Esophagus squamous epithelium (tissue), 5 donors: ENCODE data around the gene NDRG4. TPM values are rescaled to one million over a fixed set of nuclear protein-coding genes. Genes with fewer than 3 reads are reported as not detected.

Experiments
- DNase-seq: peaks from one replicate; lab custom pipeline; 2025; lab: John Stamatoyannopoulos, UW
- H3K27ac ChIP-seq, 4 donors: fragments of 200-600 bp; sonication (generic); one replicate each; pipeline ENCODE4 v1.5.1; 2016 to 2019; ENCODE audit warnings: mild to moderate bottlenecking in 1 of 4
- H3K27me3 ChIP-seq, 4 donors: fragments of 200-600 bp; sonication (generic); 1 replicate in 3 of 4; 2 replicates in 1 of 4; pipeline versions ENCODE4 v1.5.1 to v1.6.0; 2017 to 2021; ENCODE audit warnings: antibody characterized with exemption in 1 of 4
- H3K36me3 ChIP-seq, 3 donors: fragments of 200-600 bp; sonication (generic); one replicate each; pipeline ENCODE4 v1.5.1; 2016 to 2019
- H3K4me1 ChIP-seq, 3 donors: fragments of 200-600 bp; sonication (generic); one replicate each; pipeline ENCODE4 v1.5.1; 2017 to 2019
- H3K4me3 ChIP-seq, 4 donors: fragments of 200-600 bp; sonication (generic); 1 replicate in 3 of 4; 2 replicates in 1 of 4; pipeline ENCODE4 v1.5.1; 2016 to 2019; ENCODE audit warnings: mild to moderate bottlenecking in 2 of 4, moderate library complexity in 1 of 4
- H3K9me3 ChIP-seq, 3 donors: fragments of 200-600 bp; sonication (generic); one replicate each; pipeline ENCODE4 v1.5.1; 2016 to 2019
- POLR2A ChIP-seq, 4 donors: fragments of 450-650 bp; IDR thresholded peaks; one replicate each; pipeline ENCODE4 v1.6.1; 2017; ENCODE audit warnings: antibody characterized with exemption in 4 of 4, mild to moderate bottlenecking in 4 of 4, moderate library complexity in 3 of 4
- WGBS, 2 donors: methylation state at CpG; one replicate each; pipeline ENCODE4 v1.1.5; 2018; 5-methylcytosine and 5-hydroxymethylcytosine counted together
- intact Hi-C: fragments of 100-400 bp; cut with DNase I; formaldehyde crosslinking; loops from one replicate; pipeline ENCODE4 v1.15.0; 2022
- total RNA-seq, 4 donors: library from RNA; depleted of rRNA; stranded (reverse); fragments of >200 nt; gene quantifications; one replicate each; pipeline ENCODE4 v1.1.0, GENCODE V29; 2016
- TF ChIP-seq, protein P1 (sequence below), 6 experiments: fragments of 450-650 bp in 4 of 6; fragments of 200-600 bp in 2 of 6; sonication (generic) in 2 of 6; IDR thresholded peaks; one replicate each; pipeline ENCODE4 v1.5.1; 2016 to 2019; ENCODE audit warnings: antibody characterized with exemption in 6 of 6, mild to moderate bottlenecking in 4 of 6, moderate library complexity in 4 of 6
- donor health status: DM: yes; HTN: yes; CAD: no.

Gene NDRG4
- total RNA-seq, 4 donors from 2014 or later: 19.9 to 62.1 (median 27.8) TPM

DNA sequence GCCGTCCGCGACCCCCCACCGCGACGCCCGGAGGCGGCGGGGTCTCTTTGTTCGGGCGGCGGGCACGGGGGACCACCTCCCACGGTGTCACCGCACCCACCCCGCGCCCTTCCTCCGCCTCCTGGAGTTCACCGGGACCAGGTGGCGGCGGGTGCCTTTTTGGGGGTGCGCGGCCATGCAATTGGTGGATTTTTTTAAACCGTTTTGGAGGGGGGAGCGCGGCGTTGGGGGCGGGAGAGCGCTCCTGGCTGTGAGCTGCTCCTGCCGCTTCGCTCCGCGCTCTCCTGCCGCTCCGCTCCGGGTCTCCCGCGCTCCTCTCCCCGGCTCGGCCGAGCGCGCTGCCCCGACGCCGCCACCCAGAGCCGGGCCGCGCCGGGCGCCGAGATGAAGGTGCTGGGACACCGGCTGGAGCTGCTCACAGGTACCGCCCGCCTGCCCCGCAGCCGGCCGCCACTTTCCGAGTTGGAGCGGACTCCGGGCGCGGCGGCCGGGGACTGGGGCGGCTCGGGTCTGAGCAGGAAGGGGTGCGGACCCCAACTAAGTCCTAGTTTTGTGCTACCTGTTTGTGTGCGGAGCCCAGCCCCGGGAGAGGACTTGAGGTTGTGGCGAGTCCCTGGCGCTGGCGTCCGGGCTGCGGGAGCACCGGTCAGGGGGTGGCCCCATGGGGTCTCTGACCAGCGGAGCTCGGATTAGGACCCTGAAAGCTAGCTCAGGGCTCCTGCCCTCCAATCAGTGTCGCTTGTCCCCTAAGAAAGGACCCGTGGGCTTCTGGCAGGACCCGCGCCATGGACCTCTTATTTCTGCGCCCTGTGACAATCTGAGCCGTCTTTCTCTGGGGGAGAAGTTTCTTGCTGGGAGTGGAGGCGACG is 35.7 kb upstream of the NDRG4 start:
- 0 to 6% methylated on average over 2 to 6 of the region's 86 CpGs for WGBS, 2 donors
- Histone ChIP-seq H3K4me3 (peak overlapping the region; percentile 50 to 70 (median 63)), H3K36me3 (no peaks in the 10 kb centered on the region), H3K9me3 (no peaks in the 10 kb centered on the region), H3K4me1 (peaks cover 9 to 52% (median 16%) of the 10 kb centered on the region in 3 donors), H3K27ac (peak overlapping the region; percentile 28 to 76 (median 70)), H3K27me3 (peaks cover 0 to 65% (median 11%) of the 10 kb centered on the region in 4 donors)
- DNase-seq: no peak
- intact Hi-C loops: no loop called here
- TF ChIP-seq POLR2A (IDR thresholded peaks at IDR 0.05): no peak
- TF ChIP-seq, protein P1, sequence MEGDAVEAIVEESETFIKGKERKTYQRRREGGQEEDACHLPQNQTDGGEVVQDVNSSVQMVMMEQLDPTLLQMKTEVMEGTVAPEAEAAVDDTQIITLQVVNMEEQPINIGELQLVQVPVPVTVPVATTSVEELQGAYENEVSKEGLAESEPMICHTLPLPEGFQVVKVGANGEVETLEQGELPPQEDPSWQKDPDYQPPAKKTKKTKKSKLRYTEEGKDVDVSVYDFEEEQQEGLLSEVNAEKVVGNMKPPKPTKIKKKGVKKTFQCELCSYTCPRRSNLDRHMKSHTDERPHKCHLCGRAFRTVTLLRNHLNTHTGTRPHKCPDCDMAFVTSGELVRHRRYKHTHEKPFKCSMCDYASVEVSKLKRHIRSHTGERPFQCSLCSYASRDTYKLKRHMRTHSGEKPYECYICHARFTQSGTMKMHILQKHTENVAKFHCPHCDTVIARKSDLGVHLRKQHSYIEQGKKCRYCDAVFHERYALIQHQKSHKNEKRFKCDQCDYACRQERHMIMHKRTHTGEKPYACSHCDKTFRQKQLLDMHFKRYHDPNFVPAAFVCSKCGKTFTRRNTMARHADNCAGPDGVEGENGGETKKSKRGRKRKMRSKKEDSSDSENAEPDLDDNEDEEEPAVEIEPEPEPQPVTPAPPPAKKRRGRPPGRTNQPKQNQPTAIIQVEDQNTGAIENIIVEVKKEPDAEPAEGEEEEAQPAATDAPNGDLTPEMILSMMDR (IDR thresholded peaks at IDR 0.05): no peak

DNA sequence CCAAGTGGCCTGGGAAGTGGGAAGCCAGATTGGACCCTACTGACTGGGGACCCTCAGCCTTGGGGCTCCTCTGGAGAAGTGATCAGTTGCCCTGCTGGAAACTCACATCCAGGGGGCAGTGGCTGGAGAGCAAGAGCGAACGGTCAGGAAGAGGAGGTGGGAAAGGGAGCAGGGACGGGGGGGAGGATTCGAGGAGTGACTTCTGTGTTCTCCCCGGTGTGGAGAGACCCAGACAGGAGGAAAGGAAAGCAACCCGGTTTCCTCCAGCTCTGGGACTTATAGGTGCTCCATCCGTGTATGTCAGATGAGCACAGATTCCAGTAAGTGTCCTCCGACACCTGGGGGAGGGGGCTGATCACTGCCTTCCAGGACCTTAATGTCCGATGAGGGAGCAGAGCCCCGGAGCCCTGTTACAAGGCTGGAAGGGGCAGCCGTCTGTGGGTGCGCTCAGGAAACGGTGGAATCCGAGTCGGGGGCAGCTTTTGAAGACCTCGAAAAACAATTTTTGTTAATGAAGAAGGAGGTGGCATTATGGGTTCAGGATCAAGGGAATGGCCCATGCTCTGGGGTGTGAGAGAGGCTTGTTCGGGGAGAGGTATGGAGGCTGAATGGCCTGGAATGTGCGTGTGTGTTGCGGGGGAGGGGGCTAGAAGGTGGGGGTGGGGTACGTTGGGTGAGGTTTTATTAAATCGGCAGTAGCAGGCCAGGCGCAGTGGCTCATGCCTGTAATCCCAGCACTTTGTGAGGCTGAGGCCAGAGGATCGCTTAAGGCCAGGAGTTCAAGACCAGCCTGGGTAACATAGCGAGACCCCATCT is 34.8 kb upstream of the NDRG4 start:
- intact Hi-C loops: loop anchor here (5.0 kb wide), 1 partner anchor 128 kb away; no protein-coding TSS in a partner anchor
- Histone ChIP-seq H3K4me3 (peak overlapping the region; percentile 50 to 70 (median 63)), H3K27me3 (peaks cover 0 to 65% (median 11%) of the 10 kb centered on the region in 4 donors), H3K36me3 (no peaks in the 10 kb centered on the region), H3K4me1 (peaks cover 9 to 47% (median 16%) of the 10 kb centered on the region in 3 donors), H3K9me3 (no peaks in the 10 kb centered on the region), H3K27ac (peak overlapping the region in 3 of 4 donors; percentile 69 to 76 (median 70))
- DNase-seq: no peak
- WGBS, 2 donors: 16 to 26% methylated on average over 17 to 24 of the region's 24 CpGs
- TF ChIP-seq POLR2A (IDR thresholded peaks at IDR 0.05): no peak
- TF ChIP-seq, protein P1 (IDR thresholded peaks at IDR 0.05): no peak

DNA sequence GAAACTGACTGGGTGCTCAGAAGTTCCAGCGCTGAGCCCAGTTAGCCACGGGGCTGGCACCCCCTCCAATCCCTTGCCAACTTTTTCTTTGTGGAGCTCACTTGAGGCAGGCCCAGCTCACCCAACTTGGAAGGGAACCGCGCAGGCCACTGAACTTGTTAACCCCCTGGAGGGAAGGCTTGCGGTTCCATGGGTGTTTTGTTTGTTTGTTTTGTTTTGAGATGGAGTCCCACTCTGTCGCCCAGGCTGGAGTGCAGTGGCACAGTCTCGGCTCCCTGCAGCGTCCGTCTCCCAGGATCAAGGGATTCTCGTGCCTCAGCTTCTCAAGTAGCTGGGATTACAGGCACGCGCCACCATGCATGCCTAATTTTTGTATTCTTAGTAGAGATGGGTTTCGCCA is 34.1 kb upstream of the NDRG4 start:
- no peak for DNase-seq
- no peaks in the 10 kb centered on the region for H3K36me3 ChIP-seq
- WGBS, 2 donors: 79 to 86% methylated on average over 11 of the region's 13 CpGs
- no peak overlapping the region for H3K27ac ChIP-seq
- H3K9me3 ChIP-seq: no peaks in the 10 kb centered on the region
- peak overlapping the region in 2 of 4 donors; percentile 70 for H3K4me3 ChIP-seq
- H3K4me1 ChIP-seq: peaks cover 9 to 47% (median 16%) of the 10 kb centered on the region in 3 donors
- intact Hi-C loops: loop anchor here (5.0 kb wide), 1 partner anchor 129 kb away; no protein-coding TSS in a partner anchor
- TF ChIP-seq POLR2A (IDR thresholded peaks at IDR 0.05): no peak
- TF ChIP-seq, protein P1 (IDR thresholded peaks at IDR 0.05): no peak
- H3K27me3 ChIP-seq: peaks cover 0 to 65% (median 11%) of the 10 kb centered on the region in 4 donors

DNA sequence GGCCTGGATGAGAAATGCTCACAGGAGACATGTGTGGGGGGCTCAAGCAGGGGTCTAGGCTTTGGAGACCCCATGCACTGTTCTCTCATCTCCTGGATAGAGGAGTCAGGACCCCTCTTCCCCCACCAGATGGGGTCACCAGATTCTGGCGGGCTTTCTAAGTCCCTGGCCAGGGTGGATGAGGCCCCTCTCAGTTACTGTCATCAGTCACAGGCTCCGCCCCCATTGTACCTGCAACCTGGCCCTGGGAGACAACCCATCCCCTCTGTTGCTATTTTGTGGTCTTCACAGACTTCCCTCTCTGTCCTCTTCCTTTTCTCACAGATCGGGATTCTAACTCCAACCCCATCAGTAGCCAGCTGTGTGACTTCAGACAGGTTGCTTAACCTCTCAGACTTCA is 33.5 kb upstream of the NDRG4 start:
- H3K27me3 ChIP-seq: peaks cover 0 to 65% (median 11%) of the 10 kb centered on the region in 4 donors

More for the DNA sequence above, 33.5 kb upstream of the NDRG4 start:
- TF ChIP-seq, protein P1 (IDR thresholded peaks at IDR 0.05): no peak
- no peak for TF ChIP-seq POLR2A (IDR thresholded peaks at IDR 0.05)
- Histone ChIP-seq H3K27ac (no peak overlapping the region), H3K4me1 (peaks cover 9 to 45% (median 16%) of the 10 kb centered on the region in 3 donors), H3K4me3 (no peak overlapping the region), H3K9me3 (no peaks in the 10 kb centered on the region), H3K36me3 (no peaks in the 10 kb centered on the region)
- 83 to 93% methylated on average over 3 of the region's 3 CpGs for WGBS, 2 donors
- intact Hi-C loops: loop anchor here (5.0 kb wide), 1 partner anchor 129 kb away; no protein-coding TSS in a partner anchor
- no peak for DNase-seq
